Breast epithelium (tissue), 3 donors: Measurements from ENCODE around the gene MICA.

Experiments used
- POLR2A ChIP-seq: fragments of 450-650 bp; IDR thresholded peaks from one replicate; pipeline ENCODE4 v1.6.1; 2016; ENCODE audit warnings: antibody characterized with exemption, mild to moderate bottlenecking, moderate library complexity
- POLR2AphosphoS5 ChIP-seq, 3 donors: sonication (generic); formaldehyde crosslinking; IDR thresholded peaks; one replicate each; pipeline ENCODE4 v1.6.1; 2017; ENCODE audit warnings: antibody characterized with exemption in 3 of 3
- TF ChIP-seq, protein P1 (sequence below), 3 donors: fragments of 450-650 bp; IDR thresholded peaks; one replicate each; pipeline ENCODE4 v1.5.1; 2016 to 2017; ENCODE audit warnings: antibody characterized with exemption in 3 of 3, mild to moderate bottlenecking in 3 of 3, moderate library complexity in 3 of 3

GRCh38 chr6:31423550-31423949 lies 20.2 kb downstream of the MICA start:
- TF ChIP-seq, protein P1, sequence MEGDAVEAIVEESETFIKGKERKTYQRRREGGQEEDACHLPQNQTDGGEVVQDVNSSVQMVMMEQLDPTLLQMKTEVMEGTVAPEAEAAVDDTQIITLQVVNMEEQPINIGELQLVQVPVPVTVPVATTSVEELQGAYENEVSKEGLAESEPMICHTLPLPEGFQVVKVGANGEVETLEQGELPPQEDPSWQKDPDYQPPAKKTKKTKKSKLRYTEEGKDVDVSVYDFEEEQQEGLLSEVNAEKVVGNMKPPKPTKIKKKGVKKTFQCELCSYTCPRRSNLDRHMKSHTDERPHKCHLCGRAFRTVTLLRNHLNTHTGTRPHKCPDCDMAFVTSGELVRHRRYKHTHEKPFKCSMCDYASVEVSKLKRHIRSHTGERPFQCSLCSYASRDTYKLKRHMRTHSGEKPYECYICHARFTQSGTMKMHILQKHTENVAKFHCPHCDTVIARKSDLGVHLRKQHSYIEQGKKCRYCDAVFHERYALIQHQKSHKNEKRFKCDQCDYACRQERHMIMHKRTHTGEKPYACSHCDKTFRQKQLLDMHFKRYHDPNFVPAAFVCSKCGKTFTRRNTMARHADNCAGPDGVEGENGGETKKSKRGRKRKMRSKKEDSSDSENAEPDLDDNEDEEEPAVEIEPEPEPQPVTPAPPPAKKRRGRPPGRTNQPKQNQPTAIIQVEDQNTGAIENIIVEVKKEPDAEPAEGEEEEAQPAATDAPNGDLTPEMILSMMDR (IDR thresholded peaks at IDR 0.05): no peak
- TF ChIP-seq POLR2A (no peak), POLR2AphosphoS5 (IDR thresholded peaks at IDR 0.05) (no peak)
